Natural killer cell (primary cell): Measurements from ENCODE around the gene TRIM3. TPM values are rescaled to one million over a fixed set of nuclear protein-coding genes. Genes with fewer than 3 reads are reported as not detected.
A peak's percentile ranks its signal among the peaks of the same experiment; 100 is the strongest.

Source experiments
- ATAC-seq, 3 donors: fragments of 150-1000 bp in 2 of 3; fragments of 200-7000 bp in 1 of 3; cut with Tn5 transposase; 1 replicate in 1 of 3; 2 replicates in 2 of 3; pipeline ENCODE4 v1.10.0; 2021; ENCODE audit warnings: mild to moderate bottlenecking in 2 of 3, moderate library complexity in 2 of 3
- DNase-seq, 2 donors: peaks; one replicate each; pipeline versions ENCODE4 v3.0.0 to v3.0.0-alpha.2; 2013 to 2021; ENCODE audit warnings: mixed read lengths in 1 of 2
- H3K27ac ChIP-seq: one replicate; pipeline ENCODE4 v1.5.1; 2013; ENCODE audit warnings: mild to moderate bottlenecking, low read length
- H3K27me3 ChIP-seq: one replicate; pipeline ENCODE4 v1.6.1; 2013; ENCODE audit warnings: low read length; ENCODE audit not compliant: control insufficient read depth, insufficient read depth
- H3K36me3 ChIP-seq: one replicate; pipeline ENCODE4 v1.6.1; 2013; ENCODE audit warnings: low read length; ENCODE audit not compliant: control insufficient read depth, insufficient read depth
- H3K4me1 ChIP-seq: one replicate; pipeline ENCODE4 v1.6.1; 2013; ENCODE audit warnings: low read length; ENCODE audit not compliant: control insufficient read depth, insufficient read depth
- H3K4me3 ChIP-seq: one replicate; pipeline ENCODE4 v1.5.1; 2013; ENCODE audit warnings: low read length
- H3K9me3 ChIP-seq: one replicate; pipeline ENCODE4 v1.6.1; 2013; ENCODE audit warnings: low read length; ENCODE audit not compliant: control insufficient read depth, insufficient read depth
- H3K27ac Mint-ChIP-seq, 2 donors: one replicate each; pipeline ENCODE4 v1.8.0; 2022; ENCODE audit warnings: mild to moderate bottlenecking in 2 of 2, mixed read lengths in 2 of 2, moderate library complexity in 1 of 2
- H3K27me3 Mint-ChIP-seq, 2 donors: one replicate each; pipeline ENCODE4 v1.8.0; 2022; ENCODE audit warnings: low read depth in 2 of 2, mixed read lengths in 2 of 2
- H3K36me3 Mint-ChIP-seq: one replicate; pipeline ENCODE4 v1.8.0; 2022; ENCODE audit warnings: mixed read lengths
- H3K4me1 Mint-ChIP-seq, 2 donors: one replicate each; pipeline ENCODE4 v1.8.0; 2022; ENCODE audit warnings: mixed read lengths in 2 of 2
- H3K4me3 Mint-ChIP-seq: one replicate; pipeline ENCODE4 v1.8.0; 2022; ENCODE audit warnings: mild to moderate bottlenecking, moderate library complexity, mixed read lengths
- H3K9me3 Mint-ChIP-seq, 2 donors: one replicate each; pipeline ENCODE4 v1.8.0; 2022; ENCODE audit warnings: mixed read lengths in 2 of 2
- CTCF ChIP-seq: fragments of 200-600 bp; IDR thresholded peaks from one replicate; pipeline ENCODE4 v1.8.0; 2022; ENCODE audit warnings: antibody characterized with exemption
- WGBS: methylation state at CpG from one replicate; pipeline ENCODE4 v1.1.7; 2013; ENCODE audit warnings: missing lambda C conversion rate; ENCODE audit not compliant: insufficient coverage; 5-methylcytosine and 5-hydroxymethylcytosine counted together
- intact Hi-C: fragments of 100-400 bp; cut with micrococcal nuclease; formaldehyde crosslinking; loops from one replicate; pipeline ENCODE4 v1.14.2; 2022
- total RNA-seq, 4 donors: library from RNA; stranded (reverse); fragments of 120-200 nt in 1 of 4; gene quantifications; one replicate each; pipeline versions ENCODE4 v1.2.3 to v1.2.4, GENCODE V29; 2013 to 2022

The TRIM3 gene
- total RNA-seq, 3 donors from 2014 or later (not counting 1 experiment from before 2014, with no cell fraction given), result 26.4 to 30.9 (median 26.5) TPM

- Mint-ChIP-seq H3K9me3 (no peaks in the 10 kb centered on the region), H3K27ac (peak overlapping the region; percentile 10 to 68), H3K4me1 (peaks cover 31 to 42% of the 10 kb centered on the region in 2 donors), H3K36me3 (no peaks in the 10 kb centered on the region), H3K4me3 (no peak overlapping the region), H3K27me3 (no peaks in the 10 kb centered on the region)
- Histone ChIP-seq H3K9me3 (no peaks in the 10 kb centered on the region), H3K27ac (no peak overlapping the region), H3K4me1 (peaks cover 27% of the 10 kb centered on the region), H3K27me3 (no peaks in the 10 kb centered on the region), H3K4me3 (no peak overlapping the region), H3K36me3 (peaks cover 12% of the 10 kb centered on the region)
- no peak for TF ChIP-seq CTCF
- 86% methylated on average over 4 of the region's 4 CpGs for WGBS
- no peak for DNase-seq
- intact Hi-C loops, result no loop called here
- ATAC-seq, result no peak
Measured at GRCh38 chr11:6476571-6476970, 2.8 kb upstream of the TRIM3 start.

- DNase-seq (peak in 1 of 2 donors; percentile 24), ATAC-seq (no peak)
- Histone ChIP-seq H3K27ac (no peak overlapping the region), H3K27me3 (no peaks in the 10 kb centered on the region), H3K4me1 (peaks cover 26% of the 10 kb centered on the region), H3K36me3 (peaks cover 12% of the 10 kb centered on the region), H3K4me3 (no peak overlapping the region), H3K9me3 (no peaks in the 10 kb centered on the region)
- Mint-ChIP-seq H3K4me3 (peak overlapping the region; percentile 63), H3K4me1 (peaks cover 26 to 40% of the 10 kb centered on the region in 2 donors), H3K27me3 (no peaks in the 10 kb centered on the region), H3K27ac (peak overlapping the region; percentile 68 to 89), H3K36me3 (no peaks in the 10 kb centered on the region), H3K9me3 (no peaks in the 10 kb centered on the region)
- intact Hi-C loops, result no loop called here
- no peak for TF ChIP-seq CTCF
- 92% methylated on average over 5 of the region's 5 CpGs for WGBS
Measured at GRCh38 chr11:6475936-6476335, 2.2 kb upstream of the TRIM3 start.

- Mint-ChIP-seq H3K36me3 (no peaks in the 10 kb centered on the region), H3K27ac (peak overlapping the region; percentile 80 to 89), H3K4me1 (peaks cover 16 to 30% of the 10 kb centered on the region in 2 donors), H3K9me3 (no peaks in the 10 kb centered on the region), H3K27me3 (no peaks in the 10 kb centered on the region), H3K4me3 (peak overlapping the region; percentile 90)
- Histone ChIP-seq H3K36me3 (peaks cover 12% of the 10 kb centered on the region), H3K4me1 (peaks cover 18% of the 10 kb centered on the region), H3K27me3 (no peaks in the 10 kb centered on the region), H3K4me3 (no peak overlapping the region), H3K27ac (peak overlapping the region; percentile 72), H3K9me3 (no peaks in the 10 kb centered on the region)
- peak in 1 of 2 donors; percentile 37 for DNase-seq
- 83% methylated on average over 3 of the region's 3 CpGs for WGBS
- no peak for TF ChIP-seq CTCF
- no peak for ATAC-seq
- intact Hi-C loops, result no loop called here
Measured at GRCh38 chr11:6474806-6475500, 1.2 kb upstream of the TRIM3 start.

- peak overlapping the region; percentile 72 for H3K27ac ChIP-seq
- no peak for DNase-seq
- peaks cover 12% of the 10 kb centered on the region for H3K36me3 ChIP-seq
- Mint-ChIP-seq H3K4me1 (peaks cover 13 to 25% of the 10 kb centered on the region in 2 donors), H3K4me3 (peak overlapping the region; percentile 90), H3K36me3 (no peaks in the 10 kb centered on the region), H3K27ac (peak overlapping the region; percentile 80 to 89), H3K27me3 (no peaks in the 10 kb centered on the region), H3K9me3 (no peaks in the 10 kb centered on the region)
- peak overlapping the region; percentile 29 for H3K4me3 ChIP-seq
- peak in 1 of 3 donors; percentile 2 for ATAC-seq
- 57% methylated on average over 5 of the region's 7 CpGs for WGBS
- peaks cover 18% of the 10 kb centered on the region for H3K4me1 ChIP-seq
- no peaks in the 10 kb centered on the region for H3K9me3 ChIP-seq
- TF ChIP-seq CTCF, result no peak
- H3K27me3 ChIP-seq, result no peaks in the 10 kb centered on the region
- intact Hi-C loops, result no loop called here
Measured at GRCh38 chr11:6474413-6474792, 662 bp upstream of the TRIM3 start.
